BLaER1 (cell line): Measurements from ENCODE around the gene RPTOR.

ENCODE experiments used
- H3K27ac ChIP-seq: shearing (Covaris generic); formaldehyde crosslinking; 2 replicates; pipeline ENCODE4 v1.8.1; 2022
- H3K27me3 ChIP-seq: shearing (Covaris generic); formaldehyde crosslinking; 2 replicates; pipeline ENCODE4 v1.8.1; 2022
- H3K36me3 ChIP-seq: shearing (Covaris generic); formaldehyde crosslinking; 2 replicates; pipeline ENCODE4 v1.8.1; 2022
- H3K4me1 ChIP-seq: shearing (Covaris generic); formaldehyde crosslinking; 2 replicates; pipeline ENCODE4 v1.8.1; 2022
- H3K4me2 ChIP-seq: shearing (Covaris generic); formaldehyde crosslinking; 2 replicates; pipeline ENCODE4 v1.8.1; 2022
- H3K4me3 ChIP-seq: shearing (Covaris generic); formaldehyde crosslinking; 2 replicates; pipeline ENCODE4 v1.8.1; 2022
- H3K9ac ChIP-seq: shearing (Covaris generic); formaldehyde crosslinking; 2 replicates; pipeline ENCODE4 v1.8.1; 2022
- H3K9me3 ChIP-seq: shearing (Covaris generic); formaldehyde crosslinking; 2 replicates; pipeline ENCODE4 v1.8.1; 2022
- H4K20me1 ChIP-seq: shearing (Covaris generic); formaldehyde crosslinking; 2 replicates; pipeline ENCODE4 v1.8.1; 2022
- Cebpa-rat ChIP-seq: shearing (Covaris generic); IDR thresholded peaks from 2 replicates; pipeline ENCODE4 v1.8.1; 2022

The RPTOR gene

DNA sequence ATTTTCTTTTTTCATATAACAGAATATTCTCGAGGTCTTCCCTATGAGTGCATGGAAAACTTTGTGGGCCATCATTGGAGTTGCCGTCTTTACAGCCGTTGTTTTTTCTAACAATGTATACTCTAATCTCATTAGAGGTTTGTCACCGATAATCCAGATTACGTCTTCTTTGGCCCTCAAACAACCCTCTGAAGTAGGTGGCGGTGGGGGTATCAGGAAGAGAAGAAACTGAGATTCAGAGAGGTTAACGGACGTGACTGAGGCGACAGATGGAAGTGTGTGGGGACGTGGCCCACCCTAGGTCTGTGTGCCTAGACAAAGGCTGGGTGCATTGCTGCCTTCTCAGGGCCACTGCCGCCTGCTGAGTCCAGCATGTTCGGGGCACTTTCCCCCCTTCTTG lies 63.7 kb downstream of the RPTOR start:
- no peak overlapping the region for H3K9ac ChIP-seq
- no peaks in the 10 kb centered on the region; the same call in 1 of the 2 replicates for H4K20me1 ChIP-seq
- no peaks in the 10 kb centered on the region for H3K27me3 ChIP-seq
- no peak overlapping the region for H3K4me2 ChIP-seq
- TF ChIP-seq Cebpa-rat: no peak
- H3K9me3 ChIP-seq: no peaks in the 10 kb centered on the region
- H3K4me3 ChIP-seq: no peak overlapping the region
- H3K27ac ChIP-seq: no peak overlapping the region
- no peaks in the 10 kb centered on the region; the same call in 1 of the 2 replicates for H3K36me3 ChIP-seq
- H3K4me1 ChIP-seq: peaks cover 13% of the 10 kb centered on the region

DNA sequence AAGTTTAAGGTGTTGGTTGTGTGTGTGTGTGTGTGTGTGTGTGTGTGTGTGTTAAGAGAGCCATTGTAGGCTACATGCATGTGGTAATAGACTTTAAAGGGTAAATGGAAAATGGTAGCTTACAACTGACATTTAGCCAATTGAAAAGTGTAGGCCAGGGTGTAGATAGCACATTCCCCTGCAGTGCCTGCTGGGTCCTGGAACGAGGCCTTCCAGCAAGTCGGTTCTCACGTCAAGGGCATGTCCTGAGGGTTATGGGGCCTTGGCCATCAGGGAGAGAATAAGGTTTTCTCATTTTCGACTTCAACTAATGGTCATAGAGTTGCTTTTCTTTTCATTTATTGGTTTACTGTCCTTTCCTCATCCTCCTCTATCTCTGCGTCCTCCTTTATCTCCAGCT lies 65.1 kb downstream of the RPTOR start:
- H3K27me3 ChIP-seq: no peaks in the 10 kb centered on the region
- H3K27ac ChIP-seq: no peak overlapping the region
- H3K4me3 ChIP-seq: no peak overlapping the region
- no peak overlapping the region for H3K4me2 ChIP-seq
- H3K9me3 ChIP-seq: no peaks in the 10 kb centered on the region
- H3K36me3 ChIP-seq: peaks cover under 1% of the 10 kb centered on the region; the same call in 1 of the 2 replicates
- no peaks in the 10 kb centered on the region; the same call in 1 of the 2 replicates for H4K20me1 ChIP-seq
- no peak for TF ChIP-seq Cebpa-rat
- H3K4me1 ChIP-seq: peaks cover 13% of the 10 kb centered on the region
- H3K9ac ChIP-seq: no peak overlapping the region

DNA sequence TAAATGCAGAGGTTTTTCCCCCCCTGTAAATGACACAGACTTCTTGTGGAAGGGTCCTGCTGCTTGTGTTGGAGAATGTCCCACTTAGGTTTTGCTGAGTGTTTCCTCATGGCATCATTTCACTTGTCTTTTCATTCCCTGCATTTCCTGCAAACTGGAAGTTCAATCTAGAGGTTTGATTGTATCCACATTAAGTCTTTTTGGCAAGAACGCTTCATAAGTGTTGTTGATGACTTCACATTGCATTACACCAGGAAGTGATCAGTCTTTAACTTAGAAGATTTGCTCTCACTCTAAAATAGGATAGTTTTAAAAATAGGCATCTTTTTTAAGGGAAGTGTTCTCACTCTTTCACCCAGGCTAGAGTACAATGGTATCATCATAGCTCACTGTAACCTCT lies 67.2 kb downstream of the RPTOR start:
- no peak for TF ChIP-seq Cebpa-rat
- H3K9me3 ChIP-seq: no peaks in the 10 kb centered on the region
- H3K36me3 ChIP-seq: peaks cover 8% of the 10 kb centered on the region; the same call in 1 of the 2 replicates
- peaks cover 6% of the 10 kb centered on the region; the same call in 1 of the 2 replicates for H3K4me1 ChIP-seq
- no peaks in the 10 kb centered on the region; the same call in 1 of the 2 replicates for H4K20me1 ChIP-seq
- no peak overlapping the region for H3K9ac ChIP-seq
- H3K4me3 ChIP-seq: no peak overlapping the region
- no peak overlapping the region for H3K27ac ChIP-seq
- no peak overlapping the region for H3K4me2 ChIP-seq
- no peaks in the 10 kb centered on the region for H3K27me3 ChIP-seq

- Histone ChIP-seq H3K27me3 (no peaks in the 10 kb centered on the region), H3K9ac (no peak overlapping the region), H3K27ac (no peak overlapping the region), H3K36me3 (peaks cover 8% of the 10 kb centered on the region; the same call in 1 of the 2 replicates), H3K4me2 (no peak overlapping the region), H3K9me3 (no peaks in the 10 kb centered on the region), H3K4me1 (peaks cover 6% of the 10 kb centered on the region; the same call in 1 of the 2 replicates), H4K20me1 (no peaks in the 10 kb centered on the region; the same call in 1 of the 2 replicates), H3K4me3 (no peak overlapping the region)
- TF ChIP-seq Cebpa-rat: no peak
These were observed 68.5 kb downstream of the RPTOR start for GRCh38 chr17:80612997-80613731.

DNA sequence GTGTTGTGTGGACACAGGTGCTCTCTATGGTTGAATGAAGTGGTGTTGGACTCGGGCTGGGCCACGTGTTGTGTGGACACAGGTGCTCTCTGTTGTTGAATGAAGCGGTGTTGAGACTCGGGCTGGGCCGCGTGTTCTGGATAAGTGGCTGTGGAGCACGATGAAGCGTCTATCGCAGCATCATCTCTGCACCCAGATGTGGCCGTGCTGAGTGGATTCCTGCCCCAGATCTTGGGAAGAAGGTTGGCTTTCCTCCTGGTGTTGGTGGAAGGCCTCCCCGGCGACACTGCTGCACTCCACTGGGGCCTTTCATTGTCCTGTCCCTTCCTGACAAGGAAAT lies 69.1 kb downstream of the RPTOR start:
- Histone ChIP-seq H3K9me3 (no peaks in the 10 kb centered on the region), H3K36me3 (peaks cover 8% of the 10 kb centered on the region; the same call in 1 of the 2 replicates), H3K9ac (no peak overlapping the region), H3K27me3 (no peaks in the 10 kb centered on the region), H3K4me3 (no peak overlapping the region), H4K20me1 (no peaks in the 10 kb centered on the region; the same call in 1 of the 2 replicates), H3K4me2 (no peak overlapping the region), H3K27ac (no peak overlapping the region), H3K4me1 (peaks cover 6% of the 10 kb centered on the region; the same call in 1 of the 2 replicates)
- no peak for TF ChIP-seq Cebpa-rat

DNA sequence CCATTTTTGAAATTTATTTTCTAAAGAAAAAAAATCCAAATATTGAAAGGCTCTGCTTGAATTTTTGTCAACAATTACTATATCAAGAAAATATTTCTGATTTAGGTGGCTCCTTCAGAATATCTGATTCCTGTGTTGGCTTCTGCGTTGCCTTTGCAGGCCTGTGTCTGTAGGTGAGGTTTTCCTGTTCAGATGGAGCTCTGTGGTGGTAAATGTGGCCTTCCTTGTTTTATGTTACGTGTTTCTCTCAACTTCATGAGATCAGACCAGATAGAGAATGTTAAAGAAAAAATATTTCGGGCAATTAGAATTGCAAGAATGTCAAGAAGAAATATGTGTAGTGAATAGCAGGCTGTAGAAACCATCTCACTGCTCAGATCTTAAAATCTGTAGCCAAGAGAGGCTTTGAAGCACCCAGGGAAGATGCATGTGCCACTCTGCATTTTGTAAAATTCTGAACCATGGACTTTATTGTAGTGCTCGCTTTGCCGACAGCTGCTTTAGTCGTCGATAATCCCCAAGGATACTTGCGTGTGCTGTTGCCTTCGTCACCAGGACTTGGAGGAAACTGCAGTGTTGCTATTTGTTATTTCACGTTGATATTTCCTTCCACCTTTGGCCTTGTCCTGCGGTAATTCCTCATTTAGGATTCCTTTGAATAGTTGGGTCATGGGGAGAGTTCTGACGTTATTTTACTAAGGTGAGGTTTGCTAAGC lies 69.9 kb downstream of the RPTOR start:
- H4K20me1 ChIP-seq: no peaks in the 10 kb centered on the region; the same call in 1 of the 2 replicates
- H3K4me2 ChIP-seq: no peak overlapping the region
- no peaks in the 10 kb centered on the region for H3K9me3 ChIP-seq

DNA sequence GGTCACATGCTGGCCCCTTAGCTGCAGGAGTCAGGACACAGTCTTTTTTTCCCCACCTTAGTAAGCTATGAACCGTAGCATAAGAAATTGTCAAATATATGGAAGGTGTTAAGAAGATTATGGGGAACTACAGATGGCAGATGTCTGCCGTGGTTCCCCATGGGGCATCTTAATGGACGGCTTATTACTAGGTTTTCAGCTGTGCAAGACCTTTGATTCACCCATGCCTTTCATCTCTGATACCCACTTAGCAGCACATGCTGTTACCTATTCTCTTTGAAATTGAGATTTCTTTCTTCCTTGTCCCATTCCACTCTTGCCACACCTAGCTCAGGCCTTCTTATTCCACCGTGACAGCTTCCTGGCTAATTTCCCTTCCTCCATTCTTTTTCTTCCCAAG lies 70.7 kb downstream of the RPTOR start:
- no peaks in the 10 kb centered on the region for H3K27me3 ChIP-seq
- H4K20me1 ChIP-seq: no peaks in the 10 kb centered on the region; the same call in 1 of the 2 replicates
- no peak overlapping the region for H3K4me3 ChIP-seq
- H3K36me3 ChIP-seq: peaks cover 17% of the 10 kb centered on the region
- no peak overlapping the region for H3K27ac ChIP-seq
- no peak overlapping the region for H3K9ac ChIP-seq
- no peaks in the 10 kb centered on the region for H3K9me3 ChIP-seq
- H3K4me2 ChIP-seq: no peak overlapping the region
- peaks cover 7% of the 10 kb centered on the region for H3K4me1 ChIP-seq
- no peak for TF ChIP-seq Cebpa-rat

More for the DNA sequence above, 69.9 kb downstream of the RPTOR start:
- no peaks in the 10 kb centered on the region for H3K27me3 ChIP-seq
- no peak overlapping the region for H3K9ac ChIP-seq
- no peak for TF ChIP-seq Cebpa-rat
- H3K4me3 ChIP-seq: no peak overlapping the region
- no peak overlapping the region for H3K27ac ChIP-seq
- H3K4me1 ChIP-seq: peaks cover 6% of the 10 kb centered on the region; the same call in 1 of the 2 replicates
- peaks cover 12% of the 10 kb centered on the region; the same call in 1 of the 2 replicates for H3K36me3 ChIP-seq

DNA sequence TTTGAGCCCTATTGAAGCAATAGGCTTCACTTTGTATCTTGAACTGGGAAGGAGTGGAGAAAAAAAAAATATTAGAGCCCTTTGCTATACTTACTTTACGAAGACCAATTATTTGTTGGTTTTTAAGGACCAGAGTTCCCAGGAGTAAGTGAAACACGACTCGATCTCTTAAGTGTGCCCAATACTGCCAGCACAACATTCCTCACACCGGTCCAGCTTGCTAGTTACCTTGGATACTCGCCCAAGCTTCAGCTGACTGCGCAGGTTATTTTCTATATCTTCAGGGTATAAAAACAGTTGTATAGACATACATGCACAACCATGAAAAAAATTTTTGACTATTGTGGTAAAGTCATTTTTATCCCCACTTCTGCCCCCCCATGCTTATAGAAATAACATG lies 72.1 kb downstream of the RPTOR start:
- H3K9me3 ChIP-seq: no peaks in the 10 kb centered on the region
- no peaks in the 10 kb centered on the region for H3K27me3 ChIP-seq
- no peaks in the 10 kb centered on the region for H4K20me1 ChIP-seq
- no peak overlapping the region for H3K9ac ChIP-seq
- no peak for TF ChIP-seq Cebpa-rat
- H3K36me3 ChIP-seq: peaks cover 17% of the 10 kb centered on the region
- no peak overlapping the region for H3K4me2 ChIP-seq
- no peak overlapping the region for H3K27ac ChIP-seq
- H3K4me1 ChIP-seq: peaks cover 19% of the 10 kb centered on the region
- H3K4me3 ChIP-seq: no peak overlapping the region

GRCh38 chr17:80618304-80618703 lies 73.7 kb downstream of the RPTOR start:
- Histone ChIP-seq H4K20me1 (peaks cover under 1% of the 10 kb centered on the region; the same call in 1 of the 2 replicates), H3K4me3 (no peak overlapping the region), H3K36me3 (peaks cover 17% of the 10 kb centered on the region), H3K27me3 (no peaks in the 10 kb centered on the region), H3K9ac (no peak overlapping the region), H3K27ac (no peak overlapping the region), H3K9me3 (no peaks in the 10 kb centered on the region), H3K4me1 (peaks cover 23% of the 10 kb centered on the region), H3K4me2 (no peak overlapping the region)
- TF ChIP-seq Cebpa-rat: no peak
